GM19240 (cell line): Measurements from ENCODE around the gene EPHB6.

Experiments used
- DNase-seq: peaks from one replicate; pipeline ENCODE4 v3.0.0; 2011; ENCODE audit warnings: low spot score; ENCODE audit not compliant: insufficient read length

EPHB6 gene

DNA sequence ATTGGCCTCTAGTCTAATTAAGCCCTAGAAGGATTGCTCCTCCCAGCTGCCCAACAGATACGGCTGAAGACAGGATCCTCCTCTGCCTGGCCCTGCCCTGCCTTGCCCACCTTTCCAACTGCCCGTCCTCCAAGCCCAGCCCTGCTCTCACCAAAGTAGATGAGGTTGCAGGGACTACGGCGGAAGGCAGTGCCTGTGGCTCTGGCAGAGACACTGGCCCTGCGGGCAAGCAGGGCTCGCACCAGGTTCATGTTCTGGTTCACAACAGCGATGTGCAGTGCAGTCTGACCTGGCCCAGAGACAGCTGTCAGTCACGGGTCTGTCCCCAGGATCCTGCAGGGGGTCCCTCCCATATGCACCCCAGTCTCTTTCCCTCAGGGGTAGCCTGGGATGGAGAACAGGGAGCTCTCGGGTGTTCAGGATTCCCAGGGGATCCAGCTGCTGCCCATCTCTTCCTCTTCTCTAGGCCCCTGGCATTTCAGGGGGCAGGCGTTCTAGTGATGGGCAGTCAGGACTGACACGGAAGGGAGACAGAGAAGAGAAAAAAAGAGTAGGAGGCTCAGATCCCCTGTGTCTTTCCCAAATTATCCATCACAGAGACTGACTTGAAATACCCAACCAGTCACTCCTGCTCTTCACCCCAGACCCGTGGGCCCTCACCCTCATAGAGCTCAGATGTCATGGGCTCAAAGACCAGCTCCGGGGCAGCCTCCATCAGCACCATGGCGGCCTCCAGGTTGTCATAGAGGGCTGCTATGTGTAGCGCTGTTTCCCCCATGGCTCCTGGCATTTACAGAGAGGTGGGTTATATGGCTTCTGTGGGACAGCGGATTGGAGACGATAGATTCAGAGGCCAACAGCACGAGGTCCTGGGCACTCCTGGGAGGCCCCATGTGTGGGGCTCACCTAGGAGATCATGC lies 22.4 kb downstream of the EPHB6 start:
- DNase-seq, result no peak

DNA sequence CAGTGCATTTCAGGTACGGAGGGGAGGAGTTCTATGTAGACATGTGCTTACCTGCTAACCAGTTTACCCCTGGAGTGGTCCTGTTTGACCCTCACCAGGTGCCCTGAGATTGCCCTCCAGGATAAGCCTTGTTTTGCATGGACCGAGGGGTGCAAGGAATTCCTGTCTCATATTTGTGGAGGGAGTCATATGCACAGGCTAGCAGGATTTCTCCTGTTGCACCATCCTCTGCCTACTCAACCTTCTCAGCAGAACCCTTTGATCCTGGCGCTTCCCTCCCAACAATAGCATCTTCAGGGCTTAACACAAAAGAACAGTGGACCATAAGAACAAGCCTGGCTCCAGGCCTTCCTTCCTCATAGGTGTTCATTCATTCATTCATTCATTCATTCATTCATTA lies 23.4 kb downstream of the EPHB6 start:
- no peak for DNase-seq

DNA sequence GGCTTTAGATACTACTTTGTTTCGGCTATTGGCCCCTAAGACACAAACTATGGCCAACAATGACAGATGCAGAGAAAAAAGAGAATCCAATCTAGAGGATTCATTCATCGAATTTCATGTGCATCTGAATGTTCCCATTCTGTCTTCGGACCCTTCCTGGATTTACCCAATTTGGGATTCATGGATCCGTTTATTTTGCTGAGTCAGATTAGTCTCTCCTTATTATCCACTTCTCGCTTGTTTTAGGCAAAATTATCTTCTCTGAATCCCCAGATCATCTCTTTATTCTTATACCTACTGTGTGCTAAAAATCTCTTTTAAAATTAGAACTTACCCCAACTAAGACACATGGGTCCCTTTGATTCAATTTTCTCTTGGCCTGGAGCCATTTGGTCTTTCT lies 24.2 kb downstream of the EPHB6 start:
- no peak for DNase-seq

DNA sequence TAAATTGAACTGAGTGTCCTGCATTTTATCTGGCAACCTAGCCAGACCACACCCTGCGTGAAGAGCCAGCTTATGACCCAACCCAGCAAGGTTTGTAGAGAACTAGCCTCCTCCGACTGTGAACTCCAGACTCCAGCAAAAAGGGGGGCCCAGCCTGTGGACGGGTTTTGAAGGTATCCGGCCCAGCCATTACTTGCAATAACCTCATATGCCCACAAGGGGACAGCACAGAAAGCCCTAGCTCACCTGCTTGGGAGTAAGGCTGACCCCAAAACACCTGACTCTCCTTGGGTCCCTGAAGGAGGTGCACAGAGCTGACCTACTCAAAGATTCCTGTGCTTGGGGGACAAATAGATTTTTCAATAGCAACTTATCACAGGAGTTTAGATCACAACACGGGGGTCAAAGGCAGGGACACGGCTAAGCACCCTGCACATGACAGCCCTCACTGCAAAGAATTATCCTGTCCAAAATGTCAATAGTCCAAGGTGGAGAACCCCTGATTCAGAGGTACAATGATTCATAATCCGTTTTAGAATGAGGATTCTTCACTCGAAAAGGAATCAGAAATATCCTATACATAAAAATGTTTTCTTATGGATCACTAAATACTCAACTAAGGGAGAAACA lies 26.1 kb downstream of the EPHB6 start:
- peak; percentile 60 for DNase-seq

DNA sequence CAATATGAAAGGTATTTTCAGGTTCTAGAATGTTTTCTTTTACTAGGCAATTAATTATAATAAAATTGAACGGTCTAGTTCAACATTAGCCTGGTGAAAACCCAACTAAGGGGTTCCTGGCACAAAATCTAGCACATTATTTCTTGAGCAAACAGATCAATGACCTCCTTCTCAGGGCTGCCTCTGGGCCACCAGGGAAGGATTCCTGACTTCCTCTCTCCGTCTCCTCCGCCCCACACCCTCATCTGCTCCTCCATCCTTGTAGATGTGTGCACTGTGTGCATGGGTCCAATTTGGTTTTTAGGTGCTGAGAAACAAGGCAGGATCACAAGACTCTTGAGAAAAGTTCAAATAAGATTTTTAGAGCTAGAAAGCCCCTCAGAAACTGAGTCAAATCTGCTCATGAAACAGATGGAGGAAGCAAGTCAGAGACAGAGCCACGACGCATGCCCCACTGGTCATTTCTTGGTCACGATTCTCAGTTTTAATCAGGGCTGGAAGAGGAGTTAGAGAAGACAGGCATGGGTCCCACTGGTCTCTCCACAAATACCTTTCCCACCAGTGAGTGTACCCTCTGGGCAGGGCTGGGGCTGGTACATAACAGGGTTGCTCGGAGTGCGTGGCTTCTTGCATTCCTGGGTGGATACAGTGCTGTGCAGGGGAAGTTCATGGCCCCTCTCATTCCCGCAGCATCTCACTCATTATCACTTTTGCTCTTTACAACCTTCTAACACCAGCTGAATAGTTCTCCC lies 26.9 kb downstream of the EPHB6 start:
- DNase-seq, result no peak

DNA sequence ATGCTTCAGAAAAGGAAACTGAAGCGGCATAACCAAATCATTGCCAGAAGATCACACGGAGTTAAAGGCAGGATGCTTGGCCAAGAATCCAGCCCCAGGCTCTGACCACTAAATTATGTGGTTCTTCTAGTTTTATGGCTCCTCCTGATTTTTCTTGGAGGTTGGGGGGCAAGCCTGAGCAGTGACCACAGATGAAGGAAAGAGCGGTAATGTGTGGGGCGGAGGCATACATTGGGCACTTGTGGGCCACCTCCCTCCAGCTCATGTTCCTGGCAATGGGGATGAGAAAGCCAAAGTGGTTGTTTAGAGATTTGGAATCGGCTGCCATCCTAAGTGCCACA lies 27.4 kb downstream of the EPHB6 start:
- DNase-seq, result no peak

DNA sequence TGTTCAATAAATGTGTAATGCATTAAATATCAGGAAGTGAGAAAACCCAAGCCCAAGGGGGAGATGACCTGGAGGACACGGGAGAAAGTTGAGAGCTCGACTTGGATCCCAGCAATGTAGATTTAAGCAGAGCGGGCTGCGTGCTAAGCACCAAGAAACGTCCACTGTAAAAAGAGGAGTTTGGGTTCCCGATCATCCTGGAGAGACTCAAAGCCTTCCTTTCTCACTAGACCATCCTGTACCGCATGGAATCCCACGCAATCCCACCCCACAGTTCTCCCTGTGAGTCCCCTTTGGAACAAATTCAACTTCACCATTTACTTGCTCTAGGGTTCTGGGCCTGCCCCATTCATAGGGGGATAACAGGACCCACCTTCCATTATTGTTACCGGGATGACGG lies 28.3 kb downstream of the EPHB6 start:
- DNase-seq, result no peak

DNA sequence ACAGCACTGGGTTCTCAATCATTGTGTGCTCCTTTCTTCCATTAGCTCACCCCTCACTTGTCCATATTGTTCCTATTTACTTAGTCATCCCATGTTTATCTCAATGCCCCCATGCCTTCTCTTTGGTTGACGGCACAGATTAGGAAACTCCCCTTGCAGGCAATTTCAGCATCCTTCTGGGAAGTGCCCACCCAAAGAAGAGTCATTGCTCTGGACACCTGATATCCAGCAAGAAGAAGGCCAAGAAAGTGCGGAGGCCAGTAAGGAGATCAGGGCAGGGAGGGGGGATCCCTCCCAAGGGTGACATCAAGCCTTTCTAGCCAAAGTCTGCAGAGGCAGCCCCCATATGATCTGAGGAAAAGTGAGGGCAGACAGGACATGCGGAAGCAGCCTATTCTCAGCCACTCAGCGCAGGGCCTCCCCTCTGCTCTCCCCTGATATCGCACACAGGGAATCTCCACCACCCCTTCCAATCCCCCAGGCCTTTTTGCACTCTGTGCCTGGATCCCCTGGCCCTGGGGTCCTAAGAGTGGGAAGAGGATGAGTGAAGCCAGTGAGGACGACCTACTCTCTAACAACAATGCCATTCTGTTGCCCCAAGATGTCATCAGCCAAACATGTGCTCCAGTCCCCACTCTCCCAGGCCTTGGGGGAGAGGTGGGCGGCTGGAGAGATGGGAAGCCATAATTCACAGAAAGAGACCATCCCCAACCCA lies 28.9 kb downstream of the EPHB6 start:
- no peak for DNase-seq

DNA sequence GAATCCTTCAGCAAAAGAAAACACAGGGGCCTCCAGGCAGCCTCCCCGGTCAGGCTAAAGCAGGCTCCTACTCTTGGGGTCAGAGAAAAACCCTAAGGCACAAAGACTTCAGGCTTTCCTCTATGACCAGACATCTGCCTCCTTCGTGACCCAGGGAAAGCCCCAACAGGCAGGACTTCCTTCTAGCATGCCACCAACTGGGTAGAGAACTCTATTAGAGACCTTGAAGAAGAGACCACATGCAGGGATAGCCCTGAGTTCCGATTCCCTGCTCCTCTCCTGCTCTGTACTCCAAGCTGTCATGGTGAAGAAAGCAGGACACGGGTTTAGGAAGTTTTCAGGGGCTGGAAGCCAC lies 29.4 kb downstream of the EPHB6 start:
- no peak for DNase-seq

DNA sequence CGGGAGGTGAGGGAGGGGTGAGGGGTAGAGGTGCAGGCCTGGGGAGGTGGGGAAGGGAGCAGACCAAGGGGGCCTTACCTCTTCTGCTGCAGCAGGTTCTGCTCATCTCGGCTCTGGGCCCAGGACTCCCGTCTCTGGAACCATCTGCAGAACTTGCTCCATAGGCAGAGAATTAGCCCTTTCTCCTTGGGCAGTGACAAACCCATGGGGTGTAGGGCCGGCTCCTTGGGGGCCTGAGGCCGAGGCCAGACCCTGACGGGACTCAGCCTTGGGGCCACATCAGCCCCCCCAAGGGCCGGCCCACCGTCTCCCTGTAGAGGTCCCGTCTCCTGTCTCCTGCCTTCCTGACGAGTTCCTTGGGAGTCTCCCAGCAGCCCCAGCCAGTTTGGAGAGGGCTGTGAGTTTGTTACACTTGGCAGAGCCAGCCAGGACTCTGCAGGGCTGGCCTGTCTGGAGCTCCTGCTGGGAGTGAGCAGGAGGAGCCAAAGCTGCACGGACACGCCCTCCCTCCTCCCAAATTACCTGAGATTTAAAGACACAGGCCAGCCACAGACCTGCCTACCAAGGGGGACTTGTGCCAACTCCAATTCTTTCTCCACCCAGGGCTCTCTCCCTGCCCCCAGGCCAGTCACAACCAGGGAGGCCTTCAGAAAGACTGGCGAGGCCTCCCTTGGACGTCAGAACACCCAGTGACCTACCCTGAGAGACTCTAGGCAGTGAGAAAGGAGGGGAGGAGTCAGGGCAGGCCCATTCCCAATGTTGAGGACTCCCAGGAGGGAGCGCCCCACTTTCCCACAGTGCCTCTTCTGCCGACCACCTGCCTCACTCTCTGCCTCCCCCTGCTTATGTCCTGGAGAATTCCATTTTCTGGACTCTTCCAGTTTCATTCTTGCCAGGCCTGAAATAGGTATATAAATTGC lies 30.7 kb downstream of the EPHB6 start, which contains the start of gene TRPV6:
Gene TRPV6, minus strand, starts transcription at position 435 of the 920 bp plus-strand sequence.
- DNase-seq, result no peak

DNA sequence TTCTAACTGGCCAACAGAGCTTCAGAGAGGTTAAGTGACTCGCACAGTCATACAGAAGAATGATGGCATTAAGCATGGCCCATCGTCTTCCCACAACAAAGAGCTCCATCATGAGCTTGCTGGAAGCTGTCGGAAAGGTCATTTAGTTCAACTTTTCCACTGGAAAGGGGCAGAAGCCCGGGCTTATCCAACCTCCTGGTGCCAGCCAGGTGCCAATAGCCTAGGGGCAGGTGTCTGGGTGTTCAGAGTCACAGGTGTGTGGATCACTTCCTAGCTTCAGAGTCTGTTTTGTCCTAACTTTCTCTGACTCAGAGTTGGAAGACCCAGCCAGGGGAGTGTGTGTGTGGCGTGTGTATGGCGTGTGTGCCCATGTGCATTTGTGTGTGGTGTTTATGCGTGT lies 32.0 kb downstream of the EPHB6 start:
- no peak for DNase-seq

DNA sequence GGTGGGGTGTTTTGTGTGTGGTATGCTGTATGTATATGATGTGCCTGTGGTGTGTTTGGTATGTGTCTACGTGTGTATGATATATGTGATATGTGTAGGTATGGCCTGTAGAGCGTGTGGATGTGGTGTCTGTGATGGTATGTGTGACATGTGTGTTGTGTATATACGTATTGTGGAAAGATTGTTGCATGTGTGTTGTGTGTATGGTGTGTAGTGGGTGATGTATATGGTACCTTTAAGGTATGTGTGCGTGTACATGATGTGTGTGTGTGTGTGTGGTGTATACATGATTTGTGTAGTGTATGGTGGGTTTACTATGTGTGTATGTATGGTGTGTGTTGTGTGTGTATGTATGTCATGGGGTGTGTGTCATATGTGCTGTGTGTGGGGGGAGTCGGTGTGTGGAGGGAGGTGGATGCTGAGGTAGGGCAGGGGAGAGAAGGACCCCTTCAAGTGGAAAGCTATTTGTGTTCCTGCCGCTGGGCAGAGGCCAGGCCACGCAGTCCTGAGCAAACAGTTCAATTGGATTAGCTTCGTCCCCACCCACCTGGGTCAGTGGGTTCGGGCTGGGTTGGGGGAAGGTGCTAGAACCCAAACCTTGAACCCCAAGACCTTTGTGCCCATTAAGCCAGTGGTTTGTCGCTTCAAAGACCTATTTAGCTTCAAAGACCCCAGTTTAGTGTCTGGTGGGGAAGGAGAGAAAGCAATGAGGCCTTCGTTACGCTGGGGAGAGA lies 32.6 kb downstream of the EPHB6 start:
- DNase-seq, result no peak

DNA sequence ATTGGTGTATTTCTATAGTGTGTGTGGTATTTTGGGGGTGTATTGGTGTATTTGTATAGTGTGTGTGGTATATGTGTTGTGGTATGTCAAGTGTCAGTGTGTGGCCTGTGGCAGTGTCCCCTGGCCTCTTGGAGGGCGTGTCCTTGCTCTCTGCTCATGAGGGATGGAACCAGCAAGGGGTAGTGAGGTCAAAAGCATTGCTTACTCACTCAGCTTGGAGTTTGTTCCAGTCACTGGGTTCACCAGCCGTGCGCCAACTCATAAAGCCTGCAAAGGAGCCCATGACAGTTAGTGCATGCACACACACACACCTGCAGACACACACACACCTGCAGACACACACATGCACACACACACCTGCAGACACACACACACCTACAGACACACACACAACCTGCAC lies 34.9 kb downstream of the EPHB6 start:
- no peak for DNase-seq

DNA sequence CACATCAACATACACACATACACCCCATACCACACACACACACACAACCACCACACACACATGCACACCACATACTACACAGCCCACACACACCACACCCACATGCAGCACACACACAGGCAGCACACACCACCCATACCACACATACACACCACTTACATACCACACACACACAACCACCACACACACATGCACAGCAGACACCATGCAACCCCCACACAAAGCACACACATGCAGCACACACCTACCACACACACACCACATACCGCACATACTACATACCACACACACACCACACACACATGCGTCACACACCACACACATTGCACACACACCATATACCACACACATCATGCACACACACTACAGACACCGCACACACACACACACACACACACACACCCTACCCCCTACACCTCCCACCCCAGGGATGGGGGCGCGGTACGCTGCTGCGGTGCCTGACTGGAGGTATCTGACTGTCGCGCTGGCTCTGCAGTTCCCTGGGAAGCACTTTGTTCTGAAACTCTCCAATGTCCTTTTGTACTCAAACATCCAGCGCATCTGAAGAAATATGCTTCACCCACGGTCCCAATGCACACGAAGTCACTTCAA lies 36.1 kb downstream of the EPHB6 start:
- no peak for DNase-seq

DNA sequence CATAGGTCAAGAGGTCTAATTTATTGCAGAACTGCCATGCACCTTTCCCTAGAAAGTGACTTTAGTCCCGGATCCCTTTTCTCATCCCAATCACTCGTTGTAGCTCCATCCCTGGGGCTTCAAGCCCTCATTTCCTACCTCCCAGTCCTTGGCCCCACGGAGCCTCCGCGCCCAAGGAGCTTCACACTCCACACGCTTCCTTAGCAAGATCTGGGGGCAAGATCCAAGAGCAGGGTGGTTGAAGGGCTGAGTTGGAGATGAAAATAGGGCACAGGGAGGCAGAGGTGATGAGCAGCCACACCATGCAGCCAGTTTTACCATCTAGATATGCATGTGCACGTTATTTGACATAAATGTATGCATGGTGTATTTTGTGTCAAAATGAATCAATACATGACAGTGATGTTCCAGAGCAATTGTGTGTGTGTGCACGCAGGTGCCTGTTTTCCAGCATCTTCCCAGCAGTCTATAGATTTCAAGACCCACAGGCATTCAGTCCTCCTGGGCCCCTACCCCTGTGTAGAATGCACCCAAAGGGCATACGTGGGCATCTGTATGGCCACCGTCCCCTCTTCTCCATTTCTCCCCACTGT lies 36.7 kb downstream of the EPHB6 start:
- DNase-seq, result no peak

DNA sequence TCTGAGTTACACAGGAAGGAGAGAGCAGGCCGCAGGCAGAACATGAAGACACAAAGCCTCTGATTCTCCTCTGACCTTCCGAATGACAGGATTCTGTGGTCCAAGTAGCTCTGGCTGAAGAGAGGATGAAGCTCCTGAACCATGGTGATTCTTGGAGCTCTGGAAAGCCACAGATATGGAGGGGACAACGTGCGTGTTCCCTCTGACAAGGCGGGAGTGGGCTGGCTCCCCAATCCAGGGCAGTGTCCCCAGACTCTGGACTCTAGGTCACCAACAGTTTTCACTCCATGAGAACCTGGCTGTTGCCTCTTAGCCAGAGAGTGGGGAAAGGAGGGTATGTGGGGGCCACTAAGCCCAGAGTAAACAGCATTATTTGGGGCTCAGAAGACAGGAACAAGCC lies 38.1 kb downstream of the EPHB6 start:
- no peak for DNase-seq

DNA sequence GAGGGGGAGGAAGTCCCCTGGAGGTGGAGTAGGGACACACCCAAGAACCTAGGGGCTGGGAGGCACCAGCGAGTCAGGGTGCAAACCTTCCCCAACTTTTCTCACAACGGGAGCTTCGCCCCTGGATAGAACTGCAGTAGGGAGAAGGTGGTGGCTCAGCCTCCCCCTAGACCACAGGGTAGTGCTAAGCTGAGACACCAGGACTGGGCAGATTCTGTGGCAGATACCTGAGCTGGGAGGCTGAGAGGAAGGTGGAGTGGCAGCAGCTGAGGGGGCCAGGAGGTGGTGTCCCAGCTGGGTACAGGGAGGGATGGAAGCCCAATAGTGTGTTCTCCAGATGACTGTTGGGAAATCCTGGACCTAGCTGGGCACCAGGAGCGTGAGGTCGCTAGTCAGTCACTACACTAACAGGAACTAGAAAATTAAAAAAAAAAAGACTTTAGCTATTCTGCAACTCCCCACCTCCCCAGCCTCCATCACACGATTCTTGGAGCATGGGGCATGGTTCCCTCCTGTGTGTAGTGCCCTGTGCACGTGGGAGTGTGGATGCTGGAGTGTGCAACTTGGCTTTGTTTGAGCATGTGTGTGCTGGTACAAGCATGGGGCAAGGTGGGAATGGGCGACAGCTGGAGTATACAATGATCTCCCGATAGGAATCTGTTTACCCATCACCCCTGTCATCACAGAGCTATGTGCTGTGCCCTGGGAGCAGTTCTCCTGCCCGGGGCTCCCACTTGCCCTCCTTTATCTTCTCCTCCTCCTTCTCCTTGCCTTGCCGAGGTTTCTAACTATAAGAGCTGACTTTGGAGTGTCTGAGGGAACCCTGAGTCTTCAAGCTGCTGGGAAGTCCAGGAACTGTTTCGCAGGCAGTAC lies 39.5 kb downstream of the EPHB6 start:
- DNase-seq, result no peak

DNA sequence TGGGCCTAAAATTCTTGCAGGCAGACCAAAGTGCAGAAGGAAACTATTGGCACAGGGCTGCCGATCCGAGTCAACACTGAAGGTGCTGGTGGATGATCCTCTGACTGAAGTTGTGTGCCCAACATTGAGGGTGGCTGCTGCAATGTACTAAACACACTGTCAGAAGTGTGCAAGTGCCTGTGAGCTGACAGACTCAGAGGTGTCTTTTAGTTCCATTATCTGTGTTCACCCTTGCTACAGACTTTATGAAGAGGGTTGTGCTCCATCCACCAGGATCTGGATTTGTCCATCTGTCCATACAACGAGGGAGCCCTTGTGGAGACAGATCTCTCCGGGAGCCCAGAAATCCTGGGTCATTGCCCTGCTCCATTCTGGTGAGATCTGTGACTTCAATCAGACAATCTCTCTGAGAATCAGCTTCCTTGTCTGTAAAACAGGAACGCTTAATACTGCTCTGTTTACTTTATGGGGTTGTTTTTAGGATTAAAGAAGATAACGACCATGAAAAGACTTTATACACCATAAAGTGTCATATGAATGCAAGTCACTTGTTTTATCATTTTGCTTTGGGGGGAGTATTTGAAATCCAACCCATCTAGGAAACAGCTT lies 40.2 kb downstream of the EPHB6 start:
- DNase-seq, result no peak
